AG04449 (cell line): ENCODE data around the gene FRG2C.
"Not testable (repeated sequence)": the region's sequence is repeated elsewhere in the genome, so short reads cannot be mapped to it uniquely, and the experiment has no call there.

ENCODE experiments used
- CTCF ChIA-PET: fragments of 350-600 bp; formaldehyde crosslinking; extraction: SDS; loops from one replicate; lab custom pipeline; 2021; ENCODE audit warnings: antibody characterized with exemption; lab: Yijun Ruan, JAX
- POLR2A ChIA-PET: fragments of 400-600, 350-600 bp; formaldehyde crosslinking; extraction: SDS; loops from one replicate; lab custom pipeline; 2020; ENCODE audit warnings: antibody characterized with exemption, inconsistent platforms; lab: Yijun Ruan, JAX
- DNase-seq: peaks from one replicate; pipeline ENCODE4 v3.0.0-alpha.2; 2010; ENCODE audit warnings: low read depth, low spot score
- H3K4me3 ChIP-seq: 2 replicates; pipeline ENCODE4 v1.5.1; 2011; ENCODE audit warnings: low read depth, mild to moderate bottlenecking, control low read depth, low read length
- TF ChIP-seq, protein P1 (sequence below): IDR thresholded peaks from one replicate; pipeline ENCODE4 v1.5.1; 2011; ENCODE audit warnings: mild to moderate bottlenecking, moderate library complexity, low read length, control low read depth, inconsistent platforms; ENCODE audit not compliant: insufficient read depth; ENCODE audit errors: missing control alignments

The FRG2C gene

DNA sequence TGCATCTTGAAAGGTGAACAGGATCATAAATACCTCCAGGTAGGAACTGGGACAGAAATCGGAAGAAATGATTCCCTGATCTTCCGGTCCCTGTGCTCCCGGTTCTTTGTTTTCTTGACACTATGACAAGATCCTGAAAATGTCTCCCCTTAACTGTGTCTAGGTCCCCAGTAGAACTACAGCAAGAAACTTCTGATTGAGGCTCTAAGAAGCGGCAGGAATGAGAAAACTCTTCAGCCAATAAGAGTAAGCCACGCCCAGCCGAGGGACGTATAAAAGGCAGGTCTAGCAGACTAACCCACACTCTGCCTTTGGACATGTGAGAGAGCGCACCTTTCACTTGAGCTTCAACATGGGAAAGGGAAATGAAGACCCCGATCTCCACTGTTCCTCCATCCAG is at the start of gene FRG2C:
FRG2C (plus strand) TSS at position 301 of the 400 bp plus-strand sequence; CDS start at position 353, 52 bp downstream.
- CTCF ChIA-PET, DNase-seq, POLR2A ChIA-PET, H3K4me3 ChIP-seq: not testable (repeated sequence)

DNA sequence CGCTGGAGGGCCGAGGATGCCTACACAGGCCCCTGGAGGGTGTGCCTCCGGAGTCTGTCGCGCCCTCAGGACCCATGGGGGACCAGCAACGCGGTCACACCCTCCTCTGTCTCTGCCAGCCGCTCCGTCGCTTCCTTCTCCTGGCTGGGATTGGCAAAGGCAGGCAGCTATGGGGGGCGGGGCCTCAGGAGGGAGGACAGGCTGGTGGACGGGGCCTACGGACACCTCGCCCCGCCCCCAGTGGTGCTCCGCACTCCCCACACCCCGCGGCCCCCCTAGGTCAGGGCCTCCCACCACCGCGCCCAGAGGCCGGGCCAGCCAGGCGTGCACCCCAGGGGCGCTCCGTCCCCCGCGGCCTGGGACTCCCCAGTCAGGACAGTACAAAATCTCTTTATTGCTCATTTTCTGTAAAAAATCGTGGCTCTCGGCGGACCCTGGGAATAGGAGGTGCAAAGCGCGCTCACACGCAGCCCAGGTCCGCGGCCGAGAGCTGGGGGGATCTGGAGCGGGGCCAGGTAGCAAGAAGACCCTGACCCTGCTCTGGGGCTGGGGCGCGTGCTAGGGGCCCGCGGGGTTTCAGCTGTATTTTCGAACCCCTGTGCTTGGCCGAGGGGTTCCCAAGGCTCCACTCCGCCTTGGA is 45.3 kb upstream of the FRG2C start:
- H3K4me3 ChIP-seq: peak overlapping the region; percentile 23
- CTCF ChIA-PET, DNase-seq, POLR2A ChIA-PET: not testable (repeated sequence)

GRCh38 chr3:75619481-75620031 is 44.6 kb upstream of the FRG2C start:
- POLR2A ChIA-PET, CTCF ChIA-PET, DNase-seq: not testable (repeated sequence)
- peak overlapping the region; percentile 23 for H3K4me3 ChIP-seq

- POLR2A ChIA-PET, H3K4me3 ChIP-seq, DNase-seq, CTCF ChIA-PET: not testable (repeated sequence)
These were observed 42.4 kb upstream of the FRG2C start for GRCh38 chr3:75621772-75622171.

DNA sequence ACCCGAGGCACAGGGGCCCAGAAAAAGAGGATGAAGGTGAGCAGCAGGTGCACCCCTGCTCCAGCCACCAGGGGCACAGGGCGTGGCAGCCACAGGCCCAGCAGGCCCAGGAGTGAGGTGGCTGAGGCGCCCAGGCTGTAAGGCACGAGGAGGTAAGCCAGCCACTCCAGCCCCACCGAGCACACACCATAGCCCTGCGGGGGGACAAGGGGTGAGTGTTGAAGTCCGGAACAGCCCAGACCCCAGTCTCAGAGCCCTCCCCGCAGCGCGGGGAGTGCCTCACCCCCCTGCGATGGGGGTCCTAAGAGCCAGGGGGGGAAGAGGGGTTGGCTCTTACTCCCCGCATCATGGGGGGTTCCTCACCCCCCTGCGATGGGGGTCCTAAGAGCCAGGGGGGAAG is 40.5 kb upstream of the FRG2C start:
- POLR2A ChIA-PET, H3K4me3 ChIP-seq, DNase-seq, CTCF ChIA-PET: not testable (repeated sequence)

DNA sequence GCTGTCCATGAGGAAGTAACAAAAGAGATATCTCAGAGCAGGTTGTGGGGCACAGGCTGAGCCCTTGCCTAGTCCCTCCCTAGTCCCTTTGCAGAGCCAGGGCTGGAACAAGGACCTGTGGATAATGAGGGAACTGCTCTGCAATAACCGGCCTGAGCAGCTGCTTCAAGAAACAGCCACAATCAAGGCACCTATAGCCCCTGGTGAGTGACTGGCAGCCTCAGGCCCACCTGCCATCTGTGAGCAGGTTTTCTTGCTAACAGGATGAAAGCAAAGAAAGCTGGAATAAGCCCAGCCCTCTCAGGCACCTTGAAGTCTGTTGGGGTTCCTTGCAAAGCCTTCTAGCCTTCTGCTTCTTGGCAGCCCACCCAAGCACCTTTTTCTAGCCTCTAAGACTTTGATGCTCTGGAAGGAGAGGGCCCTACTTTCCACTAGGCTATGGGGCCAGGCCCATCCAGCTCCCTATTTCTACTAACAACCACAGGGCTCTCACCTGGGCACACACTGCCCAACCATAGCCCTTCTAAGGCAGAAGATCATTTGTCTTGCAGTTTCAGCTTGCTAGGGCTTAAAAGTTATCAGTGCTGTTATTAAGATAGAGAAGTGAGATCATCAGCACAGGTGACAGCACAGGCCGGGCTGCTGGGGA is 33.1 kb upstream of the FRG2C start:
- CTCF ChIA-PET: not testable (repeated sequence)

DNA sequence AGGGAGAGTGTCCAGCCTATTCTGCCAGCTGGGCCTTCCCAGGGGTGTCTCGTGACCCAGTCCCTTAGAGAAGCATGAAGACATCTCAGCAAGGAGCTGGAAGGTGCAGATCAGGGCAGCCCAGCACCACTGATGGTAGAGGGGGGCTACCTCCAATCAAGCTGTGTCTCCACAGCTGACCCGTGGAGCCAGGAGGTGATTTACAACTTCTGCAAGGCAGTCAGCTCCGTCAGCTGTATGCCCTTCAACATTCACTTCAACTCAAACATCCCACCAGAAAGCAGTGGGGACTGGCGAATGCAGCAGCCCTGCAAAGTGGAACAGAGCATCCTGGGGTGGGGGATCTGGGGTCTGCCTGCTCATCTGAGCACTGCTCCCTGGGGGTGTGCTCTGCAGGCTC is 32.6 kb upstream of the FRG2C start:
- DNase-seq: no peak
- no peak overlapping the region for H3K4me3 ChIP-seq
- ChIA-PET POLR2A (no interaction called here), CTCF (no interaction called here)
- TF ChIP-seq, protein P1, sequence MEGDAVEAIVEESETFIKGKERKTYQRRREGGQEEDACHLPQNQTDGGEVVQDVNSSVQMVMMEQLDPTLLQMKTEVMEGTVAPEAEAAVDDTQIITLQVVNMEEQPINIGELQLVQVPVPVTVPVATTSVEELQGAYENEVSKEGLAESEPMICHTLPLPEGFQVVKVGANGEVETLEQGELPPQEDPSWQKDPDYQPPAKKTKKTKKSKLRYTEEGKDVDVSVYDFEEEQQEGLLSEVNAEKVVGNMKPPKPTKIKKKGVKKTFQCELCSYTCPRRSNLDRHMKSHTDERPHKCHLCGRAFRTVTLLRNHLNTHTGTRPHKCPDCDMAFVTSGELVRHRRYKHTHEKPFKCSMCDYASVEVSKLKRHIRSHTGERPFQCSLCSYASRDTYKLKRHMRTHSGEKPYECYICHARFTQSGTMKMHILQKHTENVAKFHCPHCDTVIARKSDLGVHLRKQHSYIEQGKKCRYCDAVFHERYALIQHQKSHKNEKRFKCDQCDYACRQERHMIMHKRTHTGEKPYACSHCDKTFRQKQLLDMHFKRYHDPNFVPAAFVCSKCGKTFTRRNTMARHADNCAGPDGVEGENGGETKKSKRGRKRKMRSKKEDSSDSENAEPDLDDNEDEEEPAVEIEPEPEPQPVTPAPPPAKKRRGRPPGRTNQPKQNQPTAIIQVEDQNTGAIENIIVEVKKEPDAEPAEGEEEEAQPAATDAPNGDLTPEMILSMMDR: no peak

More for the DNA sequence above, 33.1 kb upstream of the FRG2C start:
- H3K4me3 ChIP-seq, DNase-seq, POLR2A ChIA-PET: not testable (repeated sequence)

- POLR2A ChIA-PET, H3K4me3 ChIP-seq, CTCF ChIA-PET: not testable (repeated sequence)
These were observed 25.2 kb upstream of the FRG2C start for GRCh38 chr3:75638947-75639346.

GRCh38 chr3:75641107-75641517 is 23.0 kb upstream of the FRG2C start:
- peak; percentile 21 for DNase-seq
- POLR2A ChIA-PET, CTCF ChIA-PET: not testable (repeated sequence)
- H3K4me3 ChIP-seq: peak overlapping the region; percentile 66

More at GRCh38 chr3:75638947-75639346, 25.2 kb upstream of the FRG2C start:
- DNase-seq: not testable (repeated sequence)

GRCh38 chr3:75643031-75643800 is 20.9 kb upstream of the FRG2C start:
- POLR2A ChIA-PET: not testable (repeated sequence)
- peak overlapping the region; percentile 16 for H3K4me3 ChIP-seq
- CTCF ChIA-PET: interaction anchor here (0.7 to 2.2 kb wide), 6 partner anchors 10 to 452 kb away, joined by 3 to 9 read pairs (median 3); no protein-coding TSS in a partner anchor
- DNase-seq: peak; percentile 10

DNA sequence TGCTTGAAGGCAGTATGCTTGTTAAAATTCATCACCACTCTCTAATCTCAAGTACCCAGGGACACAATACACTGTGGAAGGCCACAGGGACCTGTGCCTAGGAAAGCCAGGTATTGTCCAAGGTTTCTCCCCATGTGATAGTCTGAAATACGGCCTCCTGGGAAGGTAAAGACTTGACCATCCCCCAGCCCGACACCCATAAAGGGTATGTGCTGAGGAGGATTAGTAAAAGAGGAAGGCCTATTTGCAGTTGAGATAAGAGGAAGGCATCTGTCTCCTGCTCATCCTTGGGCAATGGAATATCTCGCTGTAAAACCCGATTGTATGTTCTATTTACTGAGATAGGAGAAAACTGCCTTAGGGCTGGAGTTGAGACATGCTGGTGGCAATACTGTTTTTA is 18.6 kb upstream of the FRG2C start:
- POLR2A ChIA-PET, H3K4me3 ChIP-seq, CTCF ChIA-PET, DNase-seq: not testable (repeated sequence)
